Measurements from ENCODE around the gene KCNAB1. TPM values are rescaled to one million over a fixed set of nuclear protein-coding genes. Genes with fewer than 3 reads are reported as not detected.

KCNAB1 gene
- total and polyA plus RNA-seq, 12 donors = 1.4 to 5.0 (median 2.5) TPM

GRCh38 chr3:156211583-156211982, 91.2 kb downstream of the KCNAB1 start:
- 33 to 42% methylated on average over 2 of the region's 2 CpGs for WGBS, 2 donors
- DNase-seq (no peak), ATAC-seq (no peak)
- no peak for TF ChIP-seq CTCF (IDR thresholded peaks at IDR 0.05)
- Histone ChIP-seq H3K27ac (no peak overlapping the region), H3K4me1 (peaks cover 0 to 13% (median 5%) of the 10 kb centered on the region in 9 donors), H3K4me3 (no peak overlapping the region), H3K9me3 (no peaks in the 10 kb centered on the region), H3K27me3 (no peaks in the 10 kb centered on the region), H3K36me3 (no peaks in the 10 kb centered on the region)
- intact Hi-C loops (cut with DNase I) = no loop called here

- Histone ChIP-seq H3K36me3 (no peaks in the 10 kb centered on the region), H3K4me1 (peaks cover 0 to 7% (median 0%) of the 10 kb centered on the region in 9 donors), H3K4me3 (no peak overlapping the region), H3K27me3 (no peaks in the 10 kb centered on the region), H3K9me3 (no peaks in the 10 kb centered on the region), H3K27ac (no peak overlapping the region)
- intact Hi-C loops (cut with DNase I) = no loop called here
- DNase-seq = no peak
- 87 to 92% methylated on average over 6 of the region's 6 CpGs for WGBS, 2 donors
- ATAC-seq = no peak
- TF ChIP-seq CTCF (IDR thresholded peaks at IDR 0.05) = no peak
Measured at GRCh38 chr3:156214676-156215075, 94.3 kb downstream of the KCNAB1 start.

GRCh38 chr3:156215751-156216150, 95.4 kb downstream of the KCNAB1 start:
- WGBS, 2 donors = 87 to 90% methylated on average over 3 of the region's 3 CpGs
- intact Hi-C loops (cut with DNase I) = no loop called here
- peaks cover 0 to 11% (median 0%) of the 10 kb centered on the region in 11 donors for H3K9me3 ChIP-seq
- no peak for TF ChIP-seq CTCF (IDR thresholded peaks at IDR 0.05)
- peaks cover 0 to 7% (median 0%) of the 10 kb centered on the region in 9 donors for H3K4me1 ChIP-seq
- no peak overlapping the region for H3K27ac ChIP-seq
- no peak overlapping the region for H3K4me3 ChIP-seq
- ATAC-seq = no peak
- no peaks in the 10 kb centered on the region for H3K27me3 ChIP-seq
- no peak for DNase-seq
- no peaks in the 10 kb centered on the region for H3K36me3 ChIP-seq

DNA sequence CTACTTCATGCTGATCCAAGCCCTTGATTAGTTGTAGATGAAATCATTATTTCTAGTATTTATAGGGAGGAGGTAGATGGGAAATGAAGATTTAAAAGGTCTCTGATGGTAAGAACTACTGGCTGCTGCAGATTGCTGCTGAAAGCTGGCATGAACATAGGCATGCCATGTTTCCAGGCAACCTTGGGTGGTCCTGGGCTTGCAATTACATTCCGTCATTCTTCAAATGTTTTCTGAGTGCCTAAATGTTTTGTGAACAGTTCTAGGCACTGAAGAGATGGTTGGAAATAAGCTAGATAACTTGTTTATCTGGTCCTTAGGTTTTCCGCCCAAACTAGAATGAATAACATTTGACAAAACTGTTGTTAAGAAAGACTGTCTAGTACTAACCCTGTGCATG, 95.8 kb downstream of the KCNAB1 start:
- intact Hi-C loops (cut with DNase I) = no loop called here
- ATAC-seq = no peak
- H3K9me3 ChIP-seq = peaks cover 0 to 15% (median 0%) of the 10 kb centered on the region in 11 donors
- H3K4me3 ChIP-seq = no peak overlapping the region
- WGBS, 2 donors = 79 to 85% methylated on average over 2 of the region's 2 CpGs
- no peak for DNase-seq
- H3K36me3 ChIP-seq = no peaks in the 10 kb centered on the region
- TF ChIP-seq CTCF (IDR thresholded peaks at IDR 0.05) = no peak
- H3K27ac ChIP-seq = no peak overlapping the region
- peaks cover 0 to 6% (median 0%) of the 10 kb centered on the region in 9 donors for H3K4me1 ChIP-seq
- no peaks in the 10 kb centered on the region for H3K27me3 ChIP-seq
